KMS-11 (cell line): ENCODE results near the gene PAPSS2.

ENCODE experiments used
- H2AFZ ChIP-seq: fragments of 200-600 bp; sonication (generic); 2 replicates; pipeline ENCODE4 v1.6.1; 2016; ENCODE audit warnings: antibody characterized with exemption, mixed run types, low read depth
- H3K27ac ChIP-seq: fragments of 200-600 bp; sonication (generic); 2 replicates; pipeline ENCODE4 v1.6.1; 2016; ENCODE audit warnings: mild to moderate bottlenecking, mixed run types
- H3K27me3 ChIP-seq: fragments of 200-600 bp; sonication (generic); 2 replicates; pipeline ENCODE4 v1.6.1; 2017; ENCODE audit warnings: mild to moderate bottlenecking, low read depth, mixed run types, moderate library complexity; ENCODE audit not compliant: insufficient read depth
- H3K36me3 ChIP-seq: fragments of 200-600 bp; sonication (generic); 2 replicates; pipeline ENCODE4 v1.6.1; 2017; ENCODE audit warnings: mild to moderate bottlenecking, mixed run types; ENCODE audit not compliant: insufficient read depth
- H3K4me1 ChIP-seq: fragments of 200-600 bp; sonication (generic); 2 replicates; pipeline ENCODE4 v1.6.1; 2016; ENCODE audit warnings: mild to moderate bottlenecking, low read depth, mixed run types; ENCODE audit not compliant: poor library complexity, severe bottlenecking
- H3K4me2 ChIP-seq: fragments of 200-600 bp; sonication (generic); 2 replicates; pipeline ENCODE4 v1.7.0; 2016; ENCODE audit warnings: mild to moderate bottlenecking, mixed run types
- H3K4me3 ChIP-seq: fragments of 200-600 bp; sonication (generic); IDR thresholded peaks from 2 replicates; pipeline ENCODE4 v1.6.1; 2017; ENCODE audit warnings: low read depth, low read length, mixed read lengths; ENCODE audit not compliant: insufficient read depth
- H3K79me2 ChIP-seq: fragments of 200-600 bp; sonication (generic); 2 replicates; pipeline ENCODE4 v1.6.1; 2016; ENCODE audit warnings: low read depth, mixed run types; ENCODE audit not compliant: insufficient read depth
- H3K9ac ChIP-seq: fragments of 200-600 bp; sonication (generic); 2 replicates; pipeline ENCODE4 v1.6.1; 2016; ENCODE audit warnings: mild to moderate bottlenecking, mixed run types
- H4K20me1 ChIP-seq: fragments of 200-600 bp; sonication (generic); 2 replicates; pipeline ENCODE4 v1.6.1; 2016; ENCODE audit warnings: mild to moderate bottlenecking, mixed run types; ENCODE audit not compliant: insufficient read depth
- TF ChIP-seq, protein P1 (sequence below): fragments of 200-600 bp; sonication (generic); conservative IDR thresholded peaks from 2 replicates; pipeline ENCODE4 v1.6.1; 2017; ENCODE audit warnings: low read depth, mild to moderate bottlenecking, antibody characterized with exemption, low read length, moderate library complexity, mixed read lengths

The PAPSS2 gene

GRCh38 chr10:87684001-87684638, 24.4 kb downstream of the PAPSS2 start:
- no peaks in the 10 kb centered on the region for H3K36me3 ChIP-seq
- no peaks in the 10 kb centered on the region for H3K4me1 ChIP-seq
- H3K27me3 ChIP-seq = no peaks in the 10 kb centered on the region
- no peak overlapping the region for H3K9ac ChIP-seq
- H3K27ac ChIP-seq = no peak overlapping the region
- no peak overlapping the region for H3K4me3 ChIP-seq
- no peak overlapping the region for H2AFZ ChIP-seq
- H3K79me2 ChIP-seq = no peaks in the 10 kb centered on the region
- H3K4me2 ChIP-seq = no peak overlapping the region
- H4K20me1 ChIP-seq = no peaks in the 10 kb centered on the region
- TF ChIP-seq, protein P1, sequence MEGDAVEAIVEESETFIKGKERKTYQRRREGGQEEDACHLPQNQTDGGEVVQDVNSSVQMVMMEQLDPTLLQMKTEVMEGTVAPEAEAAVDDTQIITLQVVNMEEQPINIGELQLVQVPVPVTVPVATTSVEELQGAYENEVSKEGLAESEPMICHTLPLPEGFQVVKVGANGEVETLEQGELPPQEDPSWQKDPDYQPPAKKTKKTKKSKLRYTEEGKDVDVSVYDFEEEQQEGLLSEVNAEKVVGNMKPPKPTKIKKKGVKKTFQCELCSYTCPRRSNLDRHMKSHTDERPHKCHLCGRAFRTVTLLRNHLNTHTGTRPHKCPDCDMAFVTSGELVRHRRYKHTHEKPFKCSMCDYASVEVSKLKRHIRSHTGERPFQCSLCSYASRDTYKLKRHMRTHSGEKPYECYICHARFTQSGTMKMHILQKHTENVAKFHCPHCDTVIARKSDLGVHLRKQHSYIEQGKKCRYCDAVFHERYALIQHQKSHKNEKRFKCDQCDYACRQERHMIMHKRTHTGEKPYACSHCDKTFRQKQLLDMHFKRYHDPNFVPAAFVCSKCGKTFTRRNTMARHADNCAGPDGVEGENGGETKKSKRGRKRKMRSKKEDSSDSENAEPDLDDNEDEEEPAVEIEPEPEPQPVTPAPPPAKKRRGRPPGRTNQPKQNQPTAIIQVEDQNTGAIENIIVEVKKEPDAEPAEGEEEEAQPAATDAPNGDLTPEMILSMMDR = no peak

- H3K9ac ChIP-seq = no peak overlapping the region
- H3K4me3 ChIP-seq = no peak overlapping the region
- no peaks in the 10 kb centered on the region for H3K79me2 ChIP-seq
- no peaks in the 10 kb centered on the region for H3K4me1 ChIP-seq
- no peaks in the 10 kb centered on the region for H3K27me3 ChIP-seq
- H3K27ac ChIP-seq = no peak overlapping the region
- no peaks in the 10 kb centered on the region for H3K36me3 ChIP-seq
- TF ChIP-seq, protein P1 = no peak
- H4K20me1 ChIP-seq = no peaks in the 10 kb centered on the region
- no peak overlapping the region for H2AFZ ChIP-seq
- no peak overlapping the region for H3K4me2 ChIP-seq
Observed at GRCh38 chr10:87685832-87686574, 26.3 kb downstream of the PAPSS2 start.

DNA sequence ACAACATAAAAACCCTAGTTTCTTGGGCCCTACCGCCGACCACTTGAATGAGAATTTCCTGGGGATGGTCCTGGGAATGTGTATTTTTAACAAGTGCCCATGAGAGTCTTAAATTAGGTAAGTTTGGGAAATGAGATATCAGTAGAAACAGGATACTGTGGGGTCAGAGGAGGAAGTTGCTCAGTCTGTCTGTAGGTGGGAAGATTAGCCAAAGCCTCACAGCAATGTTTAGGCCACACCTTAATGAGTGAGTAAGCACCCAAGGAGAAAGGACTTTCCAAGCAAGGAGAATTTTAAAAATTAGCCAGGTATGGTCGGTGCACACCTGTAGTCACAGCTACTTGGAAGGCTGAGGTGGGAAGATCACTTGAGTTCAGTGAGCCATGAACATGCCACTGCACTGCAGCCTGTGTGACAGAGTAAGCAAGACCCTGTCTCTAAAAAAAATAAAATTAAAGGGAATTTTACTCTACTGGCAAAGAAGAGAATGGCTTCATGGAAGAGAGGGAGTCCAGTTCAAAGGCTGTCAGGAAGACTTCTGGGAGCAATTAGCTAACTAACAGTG, 31.9 kb downstream of the PAPSS2 start:
- no peak overlapping the region for H3K4me3 ChIP-seq
- no peaks in the 10 kb centered on the region for H3K36me3 ChIP-seq
- no peak overlapping the region for H3K9ac ChIP-seq
- TF ChIP-seq, protein P1 = no peak
- no peaks in the 10 kb centered on the region for H3K27me3 ChIP-seq
- H3K4me1 ChIP-seq = no peaks in the 10 kb centered on the region
- H3K4me2 ChIP-seq = no peak overlapping the region
- no peak overlapping the region for H3K27ac ChIP-seq
- H2AFZ ChIP-seq = no peak overlapping the region
- H4K20me1 ChIP-seq = no peaks in the 10 kb centered on the region
- no peaks in the 10 kb centered on the region for H3K79me2 ChIP-seq

DNA sequence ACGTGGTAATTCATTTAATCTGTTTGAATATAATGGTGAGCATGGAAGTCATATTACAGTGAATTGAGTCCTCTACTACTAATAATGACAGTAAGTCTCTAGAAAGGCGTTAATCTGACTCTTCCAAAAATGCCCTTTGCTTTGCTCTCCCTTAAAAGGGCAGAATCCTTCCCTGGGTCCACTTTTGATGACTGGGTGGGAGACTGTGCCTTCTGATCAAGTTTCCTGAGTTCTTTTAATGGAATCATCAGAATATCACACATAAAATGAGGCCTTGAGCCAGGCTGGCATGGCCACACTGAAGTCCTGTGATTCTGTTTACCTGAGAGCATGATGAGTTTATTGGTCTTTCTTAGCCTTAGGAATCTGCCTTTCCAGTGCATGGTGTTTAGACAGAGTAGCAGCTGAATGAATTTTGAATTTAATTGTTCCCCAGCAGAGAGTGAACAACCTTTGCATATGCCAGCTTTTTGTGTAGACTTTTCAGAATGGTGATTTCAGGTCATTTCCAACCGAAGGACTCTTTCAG, 33.3 kb downstream of the PAPSS2 start:
- Histone ChIP-seq H2AFZ (no peak overlapping the region), H3K36me3 (no peaks in the 10 kb centered on the region), H3K4me3 (no peak overlapping the region), H3K4me1 (no peaks in the 10 kb centered on the region), H3K9ac (no peak overlapping the region), H3K27ac (no peak overlapping the region), H4K20me1 (no peaks in the 10 kb centered on the region), H3K4me2 (no peak overlapping the region), H3K79me2 (no peaks in the 10 kb centered on the region), H3K27me3 (no peaks in the 10 kb centered on the region)
- TF ChIP-seq, protein P1 = no peak
